HG02884 (cell line): ENCODE data around the gene MYRFL.
A peak's percentile ranks its signal among the peaks of the same experiment; 100 is the strongest.

Source experiments
- ATAC-seq: cut with Tn5 transposase; IDR thresholded peaks from one replicate; pipeline ENCODE4 v1.9.1; 2021; ENCODE audit warnings: mild to moderate bottlenecking, moderate library complexity; ENCODE audit not compliant: unreplicated experiment

The MYRFL gene

GRCh38 chr12:69929531-69929930, 104.5 kb downstream of the MYRFL start:
- ATAC-seq, result no peak

- no peak for ATAC-seq
These were observed 106.5 kb downstream of the MYRFL start for GRCh38 chr12:69931569-69931968.

GRCh38 chr12:69932154-69932553, 107.1 kb downstream of the MYRFL start:
- no peak for ATAC-seq

- ATAC-seq, result peak; percentile 77
These were observed 107.9 kb downstream of the MYRFL start for GRCh38 chr12:69932676-69933552.

- ATAC-seq, result no peak
These were observed 109.0 kb downstream of the MYRFL start for GRCh38 chr12:69934011-69934410.

GRCh38 chr12:69935651-69936100, 110.6 kb downstream of the MYRFL start:
- no peak for ATAC-seq

GRCh38 chr12:69936214-69936731, 111.2 kb downstream of the MYRFL start:
- no peak for ATAC-seq

- ATAC-seq, result no peak
These were observed 111.7 kb downstream of the MYRFL start for GRCh38 chr12:69936766-69937165.

GRCh38 chr12:69947123-69947522, 122.1 kb downstream of the MYRFL start:
- no peak for ATAC-seq

- ATAC-seq, result no peak
These were observed 122.9 kb downstream of the MYRFL start for GRCh38 chr12:69947897-69948296.

- no peak for ATAC-seq
These were observed 123.8 kb downstream of the MYRFL start for GRCh38 chr12:69948851-69949250.

- ATAC-seq, result no peak
These were observed 124.4 kb downstream of the MYRFL start for GRCh38 chr12:69949311-69950002.

- no peak for ATAC-seq
These were observed 126.1 kb downstream of the MYRFL start for GRCh38 chr12:69951108-69951507.

GRCh38 chr12:69952890-69953289, 127.9 kb downstream of the MYRFL start:
- no peak for ATAC-seq

- ATAC-seq, result no peak
These were observed 136.2 kb downstream of the MYRFL start for GRCh38 chr12:69961246-69961645.

GRCh38 chr12:69966409-69966808, 141.4 kb downstream of the MYRFL start:
- ATAC-seq, result no peak

- no peak for ATAC-seq
These were observed 141.8 kb downstream of the MYRFL start for GRCh38 chr12:69966839-69967238.

GRCh38 chr12:69969011-69969410, 144.0 kb downstream of the MYRFL start:
- ATAC-seq, result no peak

- ATAC-seq, result no peak
These were observed 147.1 kb downstream of the MYRFL start for GRCh38 chr12:69972136-69972535.

- ATAC-seq, result no peak
These were observed 153.0 kb downstream of the MYRFL start for GRCh38 chr12:69978020-69978419.

GRCh38 chr12:69981881-69982475, 157.0 kb downstream of the MYRFL start:
- no peak for ATAC-seq
